Prostate gland (tissue), 2 donors: Measurements from ENCODE around the gene AP1S1. TPM values are rescaled to one million over a fixed set of nuclear protein-coding genes. Genes with fewer than 3 reads are reported as not detected.

ENCODE experiments used
- DNase-seq: peaks from one replicate; pipeline ENCODE4 v3.0.0-alpha.2; 2019; ENCODE audit warnings: low spot score
- H3K27ac ChIP-seq, 2 donors: fragments of 200-600 bp; sonication (generic); 2 replicates each; pipeline ENCODE4 v1.5.1; 2017 to 2019
- H3K27me3 ChIP-seq: fragments of 200-600 bp; sonication (generic); replicated peaks from 2 replicates; pipeline ENCODE4 v1.5.1; 2019; ENCODE audit not compliant: insufficient read depth
- H3K36me3 ChIP-seq, 2 donors: fragments of 200-600 bp; sonication (generic); 1 replicate in 1 of 2; 2 replicates in 1 of 2; pipeline versions ENCODE4 v1.5.1 to v1.8.1; 2017 to 2019
- H3K4me1 ChIP-seq: fragments of 200-600 bp; sonication (generic); replicated peaks from 2 replicates; pipeline ENCODE4 v1.5.1; 2019
- H3K4me3 ChIP-seq, 2 donors: fragments of 200-600 bp; sonication (generic); 2 replicates each; pipeline ENCODE4 v1.5.1; 2017 to 2019
- H3K9me3 ChIP-seq: fragments of 200-600 bp; sonication (generic); 2 replicates; pipeline ENCODE4 v1.5.1; 2017
- POLR2A ChIP-seq: fragments of 450-650 bp; IDR thresholded peaks from one replicate; pipeline ENCODE4 v1.6.1; 2016; ENCODE audit warnings: antibody characterized with exemption, mild to moderate bottlenecking
- POLR2AphosphoS5 ChIP-seq: sonication (generic); formaldehyde crosslinking; IDR thresholded peaks from one replicate; pipeline ENCODE4 v1.6.1; 2017; ENCODE audit warnings: antibody characterized with exemption
- WGBS: methylation state at CpG from one replicate; pipeline ENCODE4 v1.1.5; 2018; 5-methylcytosine and 5-hydroxymethylcytosine counted together
- intact Hi-C: fragments of 100-400 bp; cut with DNase I; formaldehyde crosslinking; loops from one replicate; pipeline ENCODE4 v1.14.2; 2022
- total RNA-seq, 2 donors: library from RNA; depleted of rRNA; stranded (reverse); fragments of >200 nt; gene quantifications; one replicate each; pipeline ENCODE4 v1.1.0, GENCODE V29; 2016
- TF ChIP-seq, protein P1 (sequence below), 4 experiments: fragments of 200-600 bp in 2 of 4; fragments of 450-650 bp in 2 of 4; sonication (generic) in 2 of 4; IDR thresholded peaks; 1 replicate in 3 of 4; 2 replicates in 1 of 4; pipeline ENCODE4 v1.5.1; 2016 to 2019; ENCODE audit warnings: antibody characterized with exemption in 4 of 4, mild to moderate bottlenecking in 2 of 4, moderate library complexity in 2 of 4

Gene AP1S1
- total RNA-seq, 2 donors from 2014 or later, result 47.2 to 90.0 TPM

DNA sequence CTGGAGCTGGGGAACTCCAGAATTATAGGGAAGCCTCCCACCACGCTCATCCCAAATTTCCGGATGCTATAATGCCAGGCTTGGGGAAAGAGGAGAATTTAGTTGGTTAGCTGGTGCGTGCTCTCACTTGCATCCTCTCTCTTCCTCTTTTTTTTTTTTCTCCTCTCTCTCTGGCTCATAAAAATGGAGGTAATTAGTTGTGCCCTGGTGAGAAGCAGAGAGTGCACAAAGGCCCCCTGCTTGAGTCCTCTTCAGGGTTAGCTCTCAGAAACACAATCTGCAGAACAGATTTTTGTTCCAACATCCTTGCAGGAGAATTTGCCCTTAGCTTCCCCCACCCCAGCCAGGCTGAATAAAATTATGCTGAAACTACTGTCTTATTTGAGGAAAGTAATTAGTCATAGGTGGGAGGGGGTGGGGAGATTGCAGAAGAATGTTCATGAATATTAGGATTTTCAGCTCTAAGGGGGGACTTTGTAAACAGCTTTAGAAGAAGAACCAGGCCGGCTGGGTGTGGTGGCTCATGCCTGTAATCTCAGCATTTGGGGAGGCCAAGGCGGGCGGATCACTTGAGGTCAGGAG is 19.8 kb upstream of the AP1S1 start:
- WGBS, result 79% methylated on average over 6 of the region's 6 CpGs
- H3K9me3 ChIP-seq, result no peaks in the 10 kb centered on the region
- H3K4me3 ChIP-seq, result no peak overlapping the region
- no peak for DNase-seq
- intact Hi-C loops, result no loop called here
- H3K27ac ChIP-seq, result no peak overlapping the region
- no peaks in the 10 kb centered on the region for H3K27me3 ChIP-seq
- TF ChIP-seq POLR2A, result no peak
- TF ChIP-seq, protein P1, sequence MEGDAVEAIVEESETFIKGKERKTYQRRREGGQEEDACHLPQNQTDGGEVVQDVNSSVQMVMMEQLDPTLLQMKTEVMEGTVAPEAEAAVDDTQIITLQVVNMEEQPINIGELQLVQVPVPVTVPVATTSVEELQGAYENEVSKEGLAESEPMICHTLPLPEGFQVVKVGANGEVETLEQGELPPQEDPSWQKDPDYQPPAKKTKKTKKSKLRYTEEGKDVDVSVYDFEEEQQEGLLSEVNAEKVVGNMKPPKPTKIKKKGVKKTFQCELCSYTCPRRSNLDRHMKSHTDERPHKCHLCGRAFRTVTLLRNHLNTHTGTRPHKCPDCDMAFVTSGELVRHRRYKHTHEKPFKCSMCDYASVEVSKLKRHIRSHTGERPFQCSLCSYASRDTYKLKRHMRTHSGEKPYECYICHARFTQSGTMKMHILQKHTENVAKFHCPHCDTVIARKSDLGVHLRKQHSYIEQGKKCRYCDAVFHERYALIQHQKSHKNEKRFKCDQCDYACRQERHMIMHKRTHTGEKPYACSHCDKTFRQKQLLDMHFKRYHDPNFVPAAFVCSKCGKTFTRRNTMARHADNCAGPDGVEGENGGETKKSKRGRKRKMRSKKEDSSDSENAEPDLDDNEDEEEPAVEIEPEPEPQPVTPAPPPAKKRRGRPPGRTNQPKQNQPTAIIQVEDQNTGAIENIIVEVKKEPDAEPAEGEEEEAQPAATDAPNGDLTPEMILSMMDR (IDR thresholded peaks at IDR 0.05), result no peak
- no peak for TF ChIP-seq POLR2AphosphoS5
- H3K4me1 ChIP-seq, result no peaks in the 10 kb centered on the region
- no peaks in the 10 kb centered on the region for H3K36me3 ChIP-seq

DNA sequence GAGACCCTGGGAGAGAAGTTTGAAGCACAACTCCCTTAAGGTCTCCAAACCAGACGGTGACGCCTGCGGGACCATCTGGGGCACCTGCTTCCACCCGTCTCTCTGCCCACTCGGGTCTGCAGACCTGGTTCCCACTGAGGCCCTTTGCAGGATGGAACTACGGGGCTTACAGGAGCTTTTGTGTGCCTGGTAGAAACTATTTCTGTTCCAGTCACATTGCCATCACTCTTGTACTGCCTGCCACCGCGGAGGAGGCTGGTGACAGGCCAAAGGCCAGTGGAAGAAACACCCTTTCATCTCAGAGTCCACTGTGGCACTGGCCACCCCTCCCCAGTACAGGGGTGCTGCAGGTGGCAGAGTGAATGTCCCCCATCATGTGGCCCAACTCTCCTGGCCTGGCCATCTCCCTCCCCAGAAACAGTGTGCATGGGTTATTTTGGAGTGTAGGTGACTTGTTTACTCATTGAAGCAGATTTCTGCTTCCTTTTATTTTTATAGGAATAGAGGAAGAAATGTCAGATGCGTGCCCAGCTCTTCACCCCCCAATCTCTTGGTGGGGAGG is 16.5 kb upstream of the AP1S1 start:
- Histone ChIP-seq H3K27ac (no peak overlapping the region), H3K4me1 (no peaks in the 10 kb centered on the region), H3K27me3 (no peaks in the 10 kb centered on the region), H3K4me3 (no peak overlapping the region), H3K9me3 (no peaks in the 10 kb centered on the region), H3K36me3 (no peaks in the 10 kb centered on the region)
- no peak for DNase-seq
- no peak for TF ChIP-seq POLR2A
- WGBS, result 80% methylated on average over 9 of the region's 9 CpGs
- intact Hi-C loops, result loop anchor here (2.0 kb wide), 1 partner anchor 43 kb away; no protein-coding TSS in a partner anchor

DNA sequence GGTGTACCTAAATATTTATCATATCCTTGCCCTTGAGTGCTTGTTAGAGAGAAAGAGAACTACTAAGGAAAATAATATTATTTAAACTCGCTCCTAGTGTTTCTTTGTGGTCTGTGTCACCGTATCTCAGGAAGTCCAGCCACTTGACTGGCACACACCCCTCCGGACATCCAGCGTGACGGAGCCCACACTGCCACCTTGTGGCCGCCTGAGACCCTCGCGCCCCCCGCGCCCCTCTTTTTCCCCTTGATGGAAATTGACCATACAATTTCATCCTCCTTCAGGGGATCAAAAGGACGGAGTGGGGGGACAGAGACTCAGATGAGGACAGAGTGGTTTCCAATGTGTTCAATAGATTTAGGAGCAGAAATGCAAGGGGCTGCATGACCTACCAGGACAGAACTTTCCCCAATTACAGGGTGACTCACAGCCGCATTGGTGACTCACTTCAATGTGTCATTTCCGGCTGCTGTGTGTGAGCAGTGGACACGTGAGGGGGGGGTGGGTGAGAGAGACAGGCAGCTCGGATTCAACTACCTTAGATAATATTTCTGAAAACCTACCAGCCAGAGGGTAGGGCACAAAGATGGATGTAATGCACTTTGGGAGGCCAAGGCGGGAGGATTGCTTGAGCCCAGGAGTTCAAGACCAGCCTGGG is 15.9 kb upstream of the AP1S1 start:
- intact Hi-C loops, result loop anchor here (2.0 kb wide), 1 partner anchor 44 kb away; no protein-coding TSS in a partner anchor
- Histone ChIP-seq H3K36me3 (no peaks in the 10 kb centered on the region), H3K27ac (no peak overlapping the region), H3K27me3 (no peaks in the 10 kb centered on the region), H3K4me1 (no peaks in the 10 kb centered on the region), H3K9me3 (no peaks in the 10 kb centered on the region), H3K4me3 (no peak overlapping the region)
- no peak for TF ChIP-seq POLR2A
- TF ChIP-seq POLR2AphosphoS5, result peak; percentile 28
- TF ChIP-seq, protein P1 (IDR thresholded peaks at IDR 0.05), result peak; percentile 62 to 66 (median 64)
- peak; percentile 43 for DNase-seq
- WGBS, result 11% methylated on average over 16 of the region's 16 CpGs

DNA sequence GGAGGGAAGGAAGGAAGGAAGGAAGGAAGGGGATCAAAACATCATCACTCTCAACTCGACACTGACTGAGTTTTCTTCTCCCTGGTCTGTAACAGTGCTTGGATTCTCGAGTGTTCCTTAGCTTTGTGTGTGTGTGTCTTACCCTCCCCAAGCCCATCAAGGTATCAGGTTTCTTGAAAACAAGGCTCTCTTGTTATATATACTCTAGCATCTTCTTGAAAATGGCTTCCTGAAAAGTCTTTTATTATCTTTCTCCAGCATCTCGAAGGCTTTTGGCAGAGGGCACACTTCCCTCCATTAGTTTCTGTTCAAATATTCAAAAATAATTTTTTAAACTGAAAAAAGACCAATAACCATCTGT is 14.0 kb upstream of the AP1S1 start:
- no peaks in the 10 kb centered on the region for H3K36me3 ChIP-seq
- no peaks in the 10 kb centered on the region for H3K4me1 ChIP-seq
- no peaks in the 10 kb centered on the region for H3K9me3 ChIP-seq
- TF ChIP-seq POLR2A, result no peak
- no peak for TF ChIP-seq POLR2AphosphoS5
- TF ChIP-seq, protein P1 (IDR thresholded peaks at IDR 0.05), result no peak
- H3K27me3 ChIP-seq, result no peaks in the 10 kb centered on the region
- no peak for DNase-seq
- H3K27ac ChIP-seq, result no peak overlapping the region
- no peak overlapping the region for H3K4me3 ChIP-seq
- WGBS, result 24% methylated on average over 3 of the region's 3 CpGs
- intact Hi-C loops, result loop anchor here (5.0 kb wide), 1 partner anchor 142 kb away; no protein-coding TSS in a partner anchor

DNA sequence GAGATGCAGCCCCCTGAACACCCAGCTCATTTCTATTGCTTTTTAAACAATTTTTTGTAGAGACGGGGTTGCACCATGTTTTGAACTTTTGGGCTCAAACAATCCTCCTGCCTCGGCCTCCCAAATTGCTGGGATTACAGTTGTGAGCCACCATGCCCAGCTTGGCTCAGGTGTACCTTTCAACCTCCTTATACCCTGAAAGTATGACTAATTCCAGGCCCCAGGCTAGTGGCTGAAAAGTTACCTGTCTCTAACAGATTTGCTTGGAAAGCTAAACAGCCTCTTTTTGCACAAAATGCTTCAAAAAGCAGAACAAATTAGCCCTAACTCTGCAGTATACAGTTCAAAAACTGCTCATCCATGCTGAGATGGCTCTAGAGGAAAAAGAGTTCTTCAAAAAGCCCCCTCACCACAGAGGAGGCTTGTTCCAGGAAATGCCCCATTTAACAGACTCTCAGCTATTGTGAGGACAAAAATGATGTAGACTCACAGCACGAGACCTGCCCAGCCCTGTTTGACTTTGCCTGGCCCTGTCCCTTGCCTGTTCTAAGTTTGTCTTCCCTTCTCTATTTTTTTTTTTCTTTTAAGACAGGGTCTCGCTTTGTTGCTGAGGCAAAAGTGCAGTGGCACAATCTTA is 13.4 kb upstream of the AP1S1 start:
- no peaks in the 10 kb centered on the region for H3K27me3 ChIP-seq
- H3K27ac ChIP-seq, result no peak overlapping the region
- H3K4me1 ChIP-seq, result no peaks in the 10 kb centered on the region
- intact Hi-C loops, result loop anchor here (5.0 kb wide), 1 partner anchor 141 kb away; no protein-coding TSS in a partner anchor
- TF ChIP-seq POLR2A (no peak), POLR2AphosphoS5 (no peak)
- TF ChIP-seq, protein P1 (IDR thresholded peaks at IDR 0.05), result no peak
- no peaks in the 10 kb centered on the region for H3K9me3 ChIP-seq
- WGBS, result 71% methylated on average over 4 of the region's 4 CpGs
- DNase-seq, result no peak
- H3K36me3 ChIP-seq, result no peaks in the 10 kb centered on the region
- H3K4me3 ChIP-seq, result no peak overlapping the region
